ACHN (cell line): ENCODE data around the gene DNAH10.

Experiments used
- DNase-seq: peaks from one replicate; pipeline ENCODE4 v3.0.0-alpha.2; 2015
- in situ Hi-C: cut with HindIII; loops from 2 replicates; pipeline ENCODE4 v1.10.0; 2017; ENCODE audit warnings: low sequenced_read_pairs, low pct_ligation_motif_present, low pct_unique_long_range_greater_than_20kb

The DNAH10 gene

DNA sequence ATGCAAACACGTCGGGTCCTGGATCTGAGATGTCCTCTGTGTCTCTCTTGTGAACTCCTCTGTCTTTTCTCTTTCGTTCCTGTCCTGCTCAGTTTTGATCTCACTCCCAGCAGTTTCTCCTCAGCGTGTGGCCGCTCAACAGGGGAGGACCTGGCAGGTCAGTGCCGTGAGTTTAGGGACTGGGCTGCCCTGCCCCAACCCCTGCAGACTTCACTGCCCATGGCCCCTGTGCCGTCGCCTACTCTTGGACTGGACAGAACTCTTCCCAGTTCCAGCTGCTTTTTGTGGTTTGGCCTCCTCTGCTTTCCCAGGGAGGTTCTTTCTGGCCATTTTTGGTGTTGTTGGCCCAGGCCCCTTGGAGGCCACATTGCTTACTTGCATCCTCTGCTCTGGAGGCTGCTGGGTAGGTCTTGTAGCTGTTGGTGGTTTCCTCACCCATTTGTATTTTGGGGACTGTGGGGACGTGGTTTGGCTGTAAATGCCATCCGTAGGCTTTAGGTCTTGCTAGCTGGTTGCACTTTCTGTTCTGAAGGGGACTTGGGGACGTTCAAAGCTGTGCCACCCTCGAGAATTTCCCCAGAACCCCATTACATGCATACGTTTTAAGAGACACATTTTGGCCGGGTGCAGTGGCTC, 20.0 kb upstream of the DNAH10 start:
- in situ Hi-C loops: no loop called here
- DNase-seq: no peak

GRCh38 chr12:123743002-123743401, 19.1 kb upstream of the DNAH10 start:
- no peak for DNase-seq
- in situ Hi-C loops: no loop called here

GRCh38 chr12:123744836-123745235, 17.3 kb upstream of the DNAH10 start:
- in situ Hi-C loops: no loop called here
- DNase-seq: peak; percentile 23

DNA sequence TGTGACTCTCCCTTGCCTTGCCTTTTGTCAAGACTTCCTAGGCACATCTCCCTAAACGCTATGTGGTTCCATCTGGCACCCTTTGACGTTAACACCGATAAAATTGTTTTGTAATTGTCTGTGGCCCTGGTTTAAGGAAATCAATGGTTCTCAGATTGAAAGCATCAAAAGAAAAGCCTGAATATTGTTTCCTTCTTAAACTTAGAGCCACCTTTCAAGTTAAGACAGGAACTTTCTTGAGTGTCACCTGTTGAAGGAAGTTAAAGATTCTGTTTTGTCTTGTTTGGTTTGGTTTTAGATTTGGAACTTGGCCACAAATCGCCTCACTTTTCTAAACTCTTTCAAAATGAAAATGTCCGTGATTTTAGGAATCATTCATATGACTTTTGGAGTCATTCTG, 14.8 kb upstream of the DNAH10 start:
- in situ Hi-C loops: no loop called here
- no peak for DNase-seq

DNA sequence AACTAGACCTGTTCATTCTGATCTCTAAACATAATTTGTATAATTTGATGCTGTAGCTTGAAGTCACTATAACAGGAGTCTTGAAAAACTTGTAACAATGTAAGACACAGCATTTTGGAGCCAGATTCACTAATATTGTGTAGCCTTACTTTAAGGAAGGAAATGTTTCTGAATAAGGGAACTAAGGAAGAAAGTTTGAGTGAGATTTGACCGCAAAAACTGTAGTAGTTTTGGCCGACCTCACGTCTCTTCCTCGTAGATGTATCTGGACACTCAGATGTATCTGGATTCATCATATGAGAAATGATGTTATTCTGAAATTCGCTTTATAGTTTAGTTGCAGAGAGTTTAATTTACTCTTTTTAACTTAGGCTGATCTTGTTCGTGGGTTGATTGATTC, 13.9 kb upstream of the DNAH10 start:
- DNase-seq: no peak
- in situ Hi-C loops: no loop called here

- DNase-seq: peak; percentile 98
- in situ Hi-C loops: no loop called here
Observed at GRCh38 chr12:123748661-123749060, 13.4 kb upstream of the DNAH10 start.

DNA sequence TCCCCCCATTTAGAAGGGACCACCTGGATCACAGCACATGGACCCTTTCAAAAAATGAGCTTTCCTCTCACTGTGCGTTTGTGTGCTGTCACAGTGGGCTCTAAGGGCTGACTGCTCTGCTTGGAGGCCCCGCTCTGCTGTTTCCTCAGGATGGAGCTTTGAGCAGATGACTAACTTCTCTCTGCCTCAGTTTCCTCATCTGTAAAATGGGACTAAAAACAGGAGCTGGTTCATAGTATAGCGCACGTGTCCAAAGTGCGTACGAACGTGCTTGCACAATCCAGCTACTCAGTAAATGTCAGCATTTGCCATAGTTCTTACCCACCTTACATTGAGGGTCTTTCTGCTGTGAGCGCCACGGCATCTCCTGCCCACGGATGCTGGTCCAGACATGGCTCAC, 12.7 kb upstream of the DNAH10 start:
- DNase-seq: no peak

GRCh38 chr12:123750159-123750656, 11.9 kb upstream of the DNAH10 start:
- in situ Hi-C loops: no loop called here
- no peak for DNase-seq

More for the DNA sequence above, 12.7 kb upstream of the DNAH10 start:
- in situ Hi-C loops: no loop called here

DNA sequence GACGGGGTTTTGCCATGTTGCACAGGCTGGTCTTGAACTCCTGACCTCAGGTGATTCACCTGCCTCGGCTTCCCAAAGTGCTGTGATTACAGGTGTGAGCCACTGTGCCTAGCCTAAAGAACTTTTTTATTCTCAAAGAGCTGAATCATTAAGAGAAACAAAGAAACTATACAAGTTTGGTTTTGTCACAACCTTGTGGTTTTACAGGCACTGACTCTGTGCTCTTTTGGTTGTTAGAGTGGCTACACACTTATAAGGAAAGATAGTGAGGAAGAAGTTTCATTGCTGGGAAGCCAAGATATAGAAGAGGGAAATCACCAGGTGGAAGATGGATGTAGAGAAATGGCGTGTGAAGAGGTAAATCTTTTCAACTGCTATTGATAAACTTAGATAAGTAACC, 10.1 kb upstream of the DNAH10 start:
- DNase-seq: no peak
- in situ Hi-C loops: no loop called here

- DNase-seq: no peak
- in situ Hi-C loops: no loop called here
Observed at GRCh38 chr12:123754041-123754772, 7.9 kb upstream of the DNAH10 start.

- no peak for DNase-seq
- in situ Hi-C loops: no loop called here
Observed at GRCh38 chr12:123757561-123757960, 4.5 kb upstream of the DNAH10 start.

DNA sequence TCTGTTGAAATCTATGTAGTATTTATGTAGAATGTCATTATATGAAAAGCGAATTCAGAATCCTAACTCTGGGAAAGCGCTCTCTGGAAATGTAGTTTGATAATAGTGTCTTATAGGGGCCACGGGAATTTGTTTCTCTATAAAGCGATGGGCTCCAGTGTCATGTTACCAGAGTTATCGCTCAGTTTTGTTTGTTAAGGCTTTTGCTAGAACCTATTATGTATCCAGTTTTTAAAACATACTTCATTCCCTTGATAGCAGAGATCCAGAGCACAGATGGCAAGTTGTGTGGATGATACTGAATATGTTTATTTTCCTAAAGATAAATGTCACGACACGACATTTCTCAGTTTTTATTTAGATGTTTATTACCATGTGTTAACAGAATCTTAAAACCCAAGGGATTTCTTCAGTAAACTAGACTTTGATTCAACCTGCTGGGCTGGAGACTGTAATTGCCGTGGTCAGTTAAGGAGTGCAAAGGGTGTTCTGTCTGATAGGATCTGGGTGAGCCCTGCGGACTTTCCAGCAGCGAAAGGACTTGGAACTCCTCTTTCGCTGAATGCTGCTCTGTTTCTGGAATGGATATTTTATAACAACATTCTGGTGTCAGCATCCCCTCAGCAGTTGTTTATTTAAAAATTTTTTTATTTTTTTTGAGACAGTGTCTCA, 1.7 kb upstream of the DNAH10 start:
- no peak for DNase-seq
- in situ Hi-C loops: no loop called here

DNA sequence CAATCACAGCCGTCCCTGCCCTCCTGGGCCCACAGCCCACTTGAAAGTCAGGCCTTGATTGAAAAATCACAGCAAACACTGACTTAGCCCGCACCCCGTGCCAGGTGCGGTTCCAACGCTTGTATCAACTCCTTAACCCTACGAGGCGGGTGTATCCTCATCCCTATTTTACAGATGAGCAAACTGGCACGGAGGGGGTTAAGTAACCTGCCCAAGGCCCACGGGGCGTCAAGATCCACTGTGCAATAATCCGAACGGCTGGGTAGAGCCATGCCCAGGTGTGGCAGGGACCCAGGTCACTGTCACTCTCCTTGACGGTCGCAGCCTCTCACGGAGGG, 583 bp downstream of the DNAH10 start:
- in situ Hi-C loops: no loop called here
- no peak for DNase-seq

DNA sequence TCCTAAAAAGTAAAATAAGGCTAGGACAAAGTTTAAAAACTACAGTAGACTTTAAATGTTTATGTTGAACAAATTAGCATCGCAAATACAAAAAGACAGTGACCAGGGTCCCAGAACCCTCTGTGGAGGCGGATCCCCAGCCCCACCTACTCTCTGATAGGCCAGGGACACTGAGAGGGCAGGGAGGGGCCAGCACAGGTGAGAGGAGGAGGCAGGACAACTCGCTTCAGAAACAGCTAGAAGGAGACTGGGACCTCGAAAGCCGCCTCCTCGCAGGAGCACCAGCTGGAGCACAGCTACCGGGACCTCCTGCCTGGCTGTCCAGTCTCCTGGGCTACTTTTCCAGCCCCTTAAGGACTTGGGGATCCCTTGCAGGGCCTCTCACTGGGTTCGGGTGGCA, 992 bp downstream of the DNAH10 start:
- in situ Hi-C loops: no loop called here
- no peak for DNase-seq

- in situ Hi-C loops: no loop called here
- no peak for DNase-seq
Observed at GRCh38 chr12:123764109-123764508, 2.0 kb downstream of the DNAH10 start.

- in situ Hi-C loops: no loop called here
- DNase-seq: no peak
Observed at GRCh38 chr12:123765504-123766035, 3.5 kb downstream of the DNAH10 start.

DNA sequence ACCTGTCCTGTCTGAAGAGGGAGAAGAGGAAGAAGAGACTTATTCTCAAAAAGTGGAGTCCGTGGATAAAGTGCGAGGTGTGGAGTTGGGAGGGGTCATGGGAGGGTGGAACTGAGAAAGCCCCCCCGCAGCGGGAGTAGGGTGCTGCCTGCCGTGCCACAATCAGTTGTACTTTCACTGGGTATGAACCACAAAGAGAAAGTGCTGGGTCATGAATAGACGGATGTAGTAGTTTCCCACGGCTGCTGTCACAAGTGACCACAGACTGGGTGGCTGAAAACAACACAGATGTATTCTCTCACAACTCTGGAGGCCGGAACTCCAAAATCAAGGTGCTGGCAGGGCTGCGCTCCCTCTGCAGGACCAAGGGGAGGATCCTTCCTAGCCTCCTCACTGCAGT, 5.5 kb downstream of the DNAH10 start:
- in situ Hi-C loops: no loop called here

GRCh38 chr12:123771261-123771660, 9.2 kb downstream of the DNAH10 start:
- in situ Hi-C loops: no loop called here

More for the DNA sequence above, 5.5 kb downstream of the DNAH10 start:
- DNase-seq: no peak

DNA sequence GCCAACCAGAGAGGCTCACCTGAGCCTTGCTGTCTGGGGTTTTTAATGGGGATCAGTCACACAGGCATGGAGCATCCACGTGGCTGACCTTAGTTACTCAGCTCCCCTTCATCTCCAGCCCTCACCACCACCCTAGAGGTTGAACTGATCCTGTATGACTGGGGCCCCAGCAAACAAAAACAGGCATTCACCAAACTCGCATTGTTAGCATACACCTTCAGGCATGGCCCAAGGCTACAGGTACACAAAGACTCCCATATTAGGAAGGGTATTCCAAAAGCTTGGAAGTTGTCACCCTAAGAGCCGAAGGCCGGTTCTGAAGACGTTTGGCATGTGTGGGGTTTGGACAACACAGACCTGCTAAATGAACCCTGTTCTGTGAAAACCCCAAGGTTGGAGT, 10.0 kb downstream of the DNAH10 start:
- DNase-seq: no peak
- in situ Hi-C loops: no loop called here

More at GRCh38 chr12:123771261-123771660, 9.2 kb downstream of the DNAH10 start:
- no peak for DNase-seq
